ENCODE data around the gene DHX36.

DHX36 gene

GRCh38 chr3:154224866-154225265 is 99.4 kb downstream of the DHX36 start:
- TF ChIP-seq CTCF (IDR thresholded peaks at IDR 0.05), result no peak

DNA sequence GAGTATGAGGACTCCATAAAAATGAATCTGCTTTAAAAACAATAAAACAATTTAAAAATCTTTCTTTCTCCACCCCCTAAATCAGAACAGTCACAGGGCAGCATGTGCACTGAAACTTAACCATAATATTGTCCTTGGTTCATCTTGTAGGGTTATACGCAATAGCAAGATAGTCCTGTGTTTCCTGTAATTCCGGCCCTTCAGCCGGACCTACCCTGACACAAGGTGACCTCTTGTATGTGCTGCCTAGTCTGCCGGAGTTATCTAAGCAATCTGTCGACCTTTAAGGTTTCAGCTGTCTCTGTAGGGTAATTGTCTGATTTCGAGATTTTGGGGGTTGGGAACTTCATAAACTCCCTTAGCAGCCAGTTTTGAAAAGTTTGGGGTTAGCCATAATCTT is 99.9 kb downstream of the DHX36 start:
- TF ChIP-seq CTCF (IDR thresholded peaks at IDR 0.05), result no peak

DNA sequence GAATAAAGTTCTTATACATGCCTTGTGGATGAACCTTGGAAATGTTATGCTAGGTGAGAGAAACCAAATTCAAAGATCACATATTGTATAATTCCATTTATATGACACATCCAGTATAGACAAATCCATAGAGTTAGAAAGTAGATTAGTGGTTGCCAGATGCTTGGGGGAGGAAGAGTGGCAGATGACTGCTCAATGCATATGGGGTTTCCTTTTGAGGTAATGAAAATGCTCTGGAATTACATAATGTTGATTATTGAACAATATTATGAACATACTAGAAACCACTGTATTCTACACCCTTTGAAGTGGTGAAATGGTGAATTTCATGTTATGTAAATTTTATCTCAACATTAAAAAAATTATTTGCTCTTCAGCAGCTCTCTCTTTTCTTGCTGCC is 100.8 kb downstream of the DHX36 start:
- no peak for TF ChIP-seq CTCF (IDR thresholded peaks at IDR 0.05)

Data from LNCAP (cell line).